HCT116 (cell line): ENCODE data around the gene TBC1D4.

Experiments
- CTCF ChIP-seq, 3 experiments: fragments of 200-600 bp in 1 of 3; sonication (generic) in 1 of 3; IDR thresholded peaks in 2 of 3; conservative IDR thresholded peaks in 1 of 3; 2 replicates each; pipeline ENCODE4 v1.5.1; 2012 to 2017; ENCODE audit warnings: low read depth in 2 of 3, low read length in 2 of 3, antibody characterized with exemption in 1 of 3, borderline replicate concordance in 1 of 3, control low read depth in 1 of 3, mild to moderate bottlenecking in 1 of 3, mixed read lengths in 1 of 3, mixed run types in 1 of 3, moderate library complexity in 1 of 3; ENCODE audit not compliant: insufficient read depth in 1 of 3
- FOSL1 ChIP-seq: IDR thresholded peaks from 2 replicates; pipeline ENCODE4 v1.6.1; 2012; ENCODE audit warnings: low read depth
- JUND ChIP-seq: IDR thresholded peaks from 2 replicates; pipeline ENCODE4 v1.6.1; 2012
- POLR2AphosphoS5 ChIP-seq: IDR thresholded peaks from 2 replicates; pipeline ENCODE4 v1.6.1; 2011; ENCODE audit warnings: mild to moderate bottlenecking, low read depth, low read length, moderate library complexity
- REST ChIP-seq: IDR thresholded peaks from 2 replicates; pipeline ENCODE4 v1.6.1; 2012; ENCODE audit warnings: low read depth
- TCF7L2 ChIP-seq: IDR thresholded peaks from 2 replicates; pipeline ENCODE4 v1.7.0; 2011; ENCODE audit warnings: borderline replicate concordance, inconsistent platforms; ENCODE audit not compliant: insufficient read depth, insufficient read length; ENCODE audit errors: extremely low read depth
- ZNF274 ChIP-seq: fragments of 200-500 bp; sonication (Bioruptor generic); IDR thresholded peaks from 2 replicates; pipeline ENCODE4 v1.6.1; 2014; ENCODE audit warnings: mild to moderate bottlenecking, low read depth, low read length, inconsistent platforms
- TF ChIP-seq, protein P1 (sequence below): IDR thresholded peaks from 2 replicates; pipeline ENCODE4 v1.6.1; 2012
- TF ChIP-seq, protein P2 (sequence below): IDR thresholded peaks from 2 replicates; pipeline ENCODE4 v1.6.1; 2012
- TF ChIP-seq, protein P3 (sequence below): IDR thresholded peaks from 2 replicates; pipeline ENCODE4 v1.6.1; 2011; ENCODE audit warnings: mild to moderate bottlenecking, low read length, moderate library complexity; ENCODE audit not compliant: insufficient replicate concordance; ENCODE audit errors: extremely low read depth

- no peak for TF ChIP-seq CTCF (IDR thresholded peaks at IDR 0.05 in 2 of 3, conservative IDR thresholded peaks at IDR 0.05 in 1 of 3; ENCODE audit: borderline replicate concordance in 1 of 3, insufficient read depth in 1 of 3, low read depth in 2 of 3, low read length in 2 of 3)
- TF ChIP-seq, protein P1, sequence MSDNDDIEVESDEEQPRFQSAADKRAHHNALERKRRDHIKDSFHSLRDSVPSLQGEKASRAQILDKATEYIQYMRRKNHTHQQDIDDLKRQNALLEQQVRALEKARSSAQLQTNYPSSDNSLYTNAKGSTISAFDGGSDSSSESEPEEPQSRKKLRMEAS, result no peak
- TF ChIP-seq, protein P2, sequence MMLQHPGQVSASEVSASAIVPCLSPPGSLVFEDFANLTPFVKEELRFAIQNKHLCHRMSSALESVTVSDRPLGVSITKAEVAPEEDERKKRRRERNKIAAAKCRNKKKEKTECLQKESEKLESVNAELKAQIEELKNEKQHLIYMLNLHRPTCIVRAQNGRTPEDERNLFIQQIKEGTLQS, result no peak
- no peak for TF ChIP-seq TCF7L2
- no peak for TF ChIP-seq POLR2AphosphoS5
- no peak; the same call in 1 of the 2 replicates for TF ChIP-seq FOSL1
- no peak for TF ChIP-seq ZNF274
- no peak for TF ChIP-seq JUND
- TF ChIP-seq REST, result no peak
- TF ChIP-seq, protein P3, sequence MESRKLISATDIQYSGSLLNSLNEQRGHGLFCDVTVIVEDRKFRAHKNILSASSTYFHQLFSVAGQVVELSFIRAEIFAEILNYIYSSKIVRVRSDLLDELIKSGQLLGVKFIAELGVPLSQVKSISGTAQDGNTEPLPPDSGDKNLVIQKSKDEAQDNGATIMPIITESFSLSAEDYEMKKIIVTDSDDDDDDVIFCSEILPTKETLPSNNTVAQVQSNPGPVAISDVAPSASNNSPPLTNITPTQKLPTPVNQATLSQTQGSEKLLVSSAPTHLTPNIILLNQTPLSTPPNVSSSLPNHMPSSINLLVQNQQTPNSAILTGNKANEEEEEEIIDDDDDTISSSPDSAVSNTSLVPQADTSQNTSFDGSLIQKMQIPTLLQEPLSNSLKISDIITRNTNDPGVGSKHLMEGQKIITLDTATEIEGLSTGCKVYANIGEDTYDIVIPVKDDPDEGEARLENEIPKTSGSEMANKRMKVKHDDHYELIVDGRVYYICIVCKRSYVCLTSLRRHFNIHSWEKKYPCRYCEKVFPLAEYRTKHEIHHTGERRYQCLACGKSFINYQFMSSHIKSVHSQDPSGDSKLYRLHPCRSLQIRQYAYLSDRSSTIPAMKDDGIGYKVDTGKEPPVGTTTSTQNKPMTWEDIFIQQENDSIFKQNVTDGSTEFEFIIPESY, result no peak
These were observed 66.3 kb downstream of the TBC1D4 start for GRCh38 chr13:75415694-75416093.
